ENCODE results near the gene AK9.

DNA sequence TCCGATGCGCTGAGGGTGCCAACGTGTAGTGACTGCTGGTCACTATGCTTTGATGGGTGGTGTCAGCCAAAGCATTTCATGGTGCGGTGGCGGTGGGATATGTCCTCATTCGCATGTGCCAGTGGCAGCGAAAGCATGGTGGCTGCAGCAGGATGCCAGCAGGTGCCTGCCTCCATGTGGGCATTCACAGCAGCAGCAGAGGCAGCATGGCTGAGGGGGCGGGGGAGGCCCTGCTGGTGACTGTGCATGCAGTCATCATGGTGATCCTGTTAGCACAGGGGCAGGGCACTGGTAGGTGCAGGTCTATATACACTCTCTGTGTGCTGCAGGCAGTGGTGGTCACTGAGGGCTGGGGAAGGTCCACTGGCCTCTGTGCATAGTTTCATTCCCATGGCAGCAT, 22.1 kb upstream of the AK9 start:
- TF ChIP-seq, protein P1, sequence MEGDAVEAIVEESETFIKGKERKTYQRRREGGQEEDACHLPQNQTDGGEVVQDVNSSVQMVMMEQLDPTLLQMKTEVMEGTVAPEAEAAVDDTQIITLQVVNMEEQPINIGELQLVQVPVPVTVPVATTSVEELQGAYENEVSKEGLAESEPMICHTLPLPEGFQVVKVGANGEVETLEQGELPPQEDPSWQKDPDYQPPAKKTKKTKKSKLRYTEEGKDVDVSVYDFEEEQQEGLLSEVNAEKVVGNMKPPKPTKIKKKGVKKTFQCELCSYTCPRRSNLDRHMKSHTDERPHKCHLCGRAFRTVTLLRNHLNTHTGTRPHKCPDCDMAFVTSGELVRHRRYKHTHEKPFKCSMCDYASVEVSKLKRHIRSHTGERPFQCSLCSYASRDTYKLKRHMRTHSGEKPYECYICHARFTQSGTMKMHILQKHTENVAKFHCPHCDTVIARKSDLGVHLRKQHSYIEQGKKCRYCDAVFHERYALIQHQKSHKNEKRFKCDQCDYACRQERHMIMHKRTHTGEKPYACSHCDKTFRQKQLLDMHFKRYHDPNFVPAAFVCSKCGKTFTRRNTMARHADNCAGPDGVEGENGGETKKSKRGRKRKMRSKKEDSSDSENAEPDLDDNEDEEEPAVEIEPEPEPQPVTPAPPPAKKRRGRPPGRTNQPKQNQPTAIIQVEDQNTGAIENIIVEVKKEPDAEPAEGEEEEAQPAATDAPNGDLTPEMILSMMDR (IDR thresholded peaks at IDR 0.05): no peak
- TF ChIP-seq SIN3A (IDR thresholded peaks at IDR 0.05; ENCODE audit: borderline replicate concordance, insufficient read depth, low read depth, low read length) (no peak), POLR2AphosphoS5 (IDR thresholded peaks at IDR 0.05; ENCODE audit: low read depth, low read length) (no peak)
